Tracheal epithelial cell (primary cell): ENCODE measurements around the gene MOB3A. TPM values are rescaled to one million over a fixed set of nuclear protein-coding genes. Genes with fewer than 3 reads are reported as not detected.

Experiments
- total RNA-seq: library from RNA; depleted of rRNA; stranded (reverse); fragments of >200 nt; gene quantifications from 2 replicates; pipeline ENCODE4 v1.2.1, GENCODE V29; 2014

MOB3A gene
- 37.3 and 39.3 TPM in 2 replicates for total RNA-seq

DNA sequence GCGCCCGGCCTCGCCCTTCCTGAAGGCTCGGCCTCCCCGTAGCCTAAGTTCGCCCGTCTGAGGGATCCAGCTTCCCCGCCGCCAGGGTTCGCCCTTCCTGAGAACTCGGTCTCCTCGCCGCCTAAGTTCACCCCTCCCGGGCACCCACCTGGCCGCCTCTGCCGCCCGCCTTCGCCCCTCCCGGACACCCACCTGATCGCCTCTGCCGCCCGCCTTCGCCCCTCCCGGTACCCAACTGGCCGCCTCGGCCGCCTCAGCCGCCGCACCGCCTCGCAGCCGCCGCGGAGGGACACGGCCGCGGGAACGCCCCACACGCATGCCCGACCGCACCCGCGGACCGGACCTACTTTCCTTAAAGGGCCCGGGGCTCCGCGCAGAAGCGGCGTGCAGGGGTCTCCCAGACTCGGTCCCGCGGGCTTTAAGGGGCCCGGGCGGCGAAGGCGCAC lies at the start of gene MOB3A:
TSS of gene MOB3A (minus strand) at position 293 of the 446 bp plus-strand sequence. CDS start 17,766 bp downstream, outside the sequence.

DNA sequence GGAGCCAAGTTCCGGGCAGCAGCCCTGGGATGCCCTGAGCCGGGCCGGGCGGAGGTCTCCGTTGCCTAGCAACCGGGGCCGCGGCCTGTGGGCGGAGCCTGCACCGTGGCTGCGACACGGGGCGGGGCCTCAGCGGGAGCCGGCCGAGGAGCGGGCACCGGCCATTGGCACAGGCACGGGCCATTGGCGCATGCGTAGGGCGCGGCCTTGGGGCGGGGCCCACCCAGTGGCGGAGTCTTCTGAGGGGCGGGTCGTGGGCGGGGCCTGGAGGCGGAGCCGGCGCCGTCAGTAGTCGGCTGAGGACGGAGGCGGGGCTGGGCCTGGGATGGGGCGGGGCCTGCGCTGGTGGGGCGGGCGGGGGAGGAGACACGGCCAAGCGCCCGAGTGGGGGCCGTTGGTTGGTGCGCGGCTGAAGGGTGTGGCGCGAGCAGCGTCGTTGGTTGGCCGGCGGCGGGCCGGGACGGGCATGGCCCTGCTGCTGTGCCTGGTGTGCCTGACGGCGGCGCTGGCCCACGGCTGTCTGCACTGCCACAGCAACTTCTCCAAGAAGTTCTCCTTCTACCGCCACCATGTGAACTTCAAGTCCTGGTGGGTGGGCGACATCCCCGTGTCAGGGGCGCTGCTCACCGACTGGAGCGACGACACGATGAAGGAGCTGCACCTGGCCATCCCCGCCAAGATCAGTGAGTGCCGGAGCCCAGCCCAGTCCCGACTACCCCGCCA lies 515 bp upstream of the MOB3A start, which contains the start of gene IZUMO4:
TSS of gene IZUMO4 (plus strand) at position 436 of the 723 bp plus-strand sequence. CDS start at position 467, 31 bp downstream.

GRCh38 chr19:2050991-2051772 lies 44.9 kb downstream of the MOB3A start, which contains the start of gene MKNK2:
TSS of gene MKNK2 (minus strand) at chr19:2051244. CDS start at chr19:2050851, 393 bp downstream.

Other genes starting within 250 kb of the MOB3A start
- gene REXO1, start 247.8 kb downstream of the MOB3A start, total RNA-seq: 9.9 and 13.9 TPM in 2 replicates
- gene KLF16, start 232.7 kb downstream of the MOB3A start, total RNA-seq: 9.8 and 13.7 TPM in 2 replicates
- gene ABHD17A, start 210.8 kb downstream of the MOB3A start, total RNA-seq: 68.6 and 68.9 TPM in 2 replicates
- 0.64 and 2.9 TPM in 2 replicates for gene ADAT3, start 190.9 kb downstream of the MOB3A start, total RNA-seq
- gene SCAMP4, start 190.9 kb downstream of the MOB3A start, total RNA-seq: 22.6 and 25.5 TPM in 2 replicates
- 77.2 and 93.3 TPM in 2 replicates for gene CSNK1G2, start 155.2 kb downstream of the MOB3A start, total RNA-seq
- gene BTBD2, start 80.6 kb downstream of the MOB3A start, total RNA-seq: 48.4 and 54.5 TPM in 2 replicates
- gene MKNK2, start 45.1 kb downstream of the MOB3A start, total RNA-seq: 507 and 547 TPM in 2 replicates
- 2.6 and 4.6 TPM in 2 replicates for gene IZUMO4, start 589 bp upstream of the MOB3A start, total RNA-seq
- 85.7 and 126 TPM in 2 replicates for gene AP3D1, start 55.2 kb upstream of the MOB3A start, total RNA-seq
- 4.8 and 9.4 TPM in 2 replicates for gene DOT1L, start 67.6 kb upstream of the MOB3A start, total RNA-seq
- gene PLEKHJ1, start 140.0 kb upstream of the MOB3A start, total RNA-seq: 56.3 and 73.0 TPM in 2 replicates
- gene SF3A2, start 140.5 kb upstream of the MOB3A start, total RNA-seq: 22.2 and 38.4 TPM in 2 replicates
- gene AMH, start 153.0 kb upstream of the MOB3A start, total RNA-seq: not detected in 2 replicates
- 0.72 TPM in 1 of 2 replicates, not detected in the other for gene JSRP1, start 160.1 kb upstream of the MOB3A start, total RNA-seq
- not detected in 2 replicates for gene PEAK3, start 185.8 kb upstream of the MOB3A start, total RNA-seq
- not detected in 2 replicates for gene LINGO3, start 211.8 kb upstream of the MOB3A start, total RNA-seq
- gene LSM7, start 232.3 kb upstream of the MOB3A start, total RNA-seq: 79.3 and 157 TPM in 2 replicates
- 12.4 and 15.7 TPM in 2 replicates for gene SPPL2B, start 232.4 kb upstream of the MOB3A start, total RNA-seq